ENCODE measurements around the gene TST.

Gene TST

GRCh38 chr22:37030560-37031281 lies 11.5 kb upstream of the TST start:
- TF ChIP-seq POLR2AphosphoS5 (IDR thresholded peaks at IDR 0.05; ENCODE audit: low read depth, low read length) = no peak
- no peak for TF ChIP-seq REST (IDR thresholded peaks at IDR 0.05; ENCODE audit: insufficient read depth in 1 of 2, low read depth in 2 of 2, low read length in 2 of 2)
- no peak for TF ChIP-seq FOXP2 (optimal IDR thresholded peaks at IDR 0.05; ENCODE audit: borderline replicate concordance, extremely low read depth, extremely low read length, insufficient read depth)
- TF ChIP-seq TAF1 (IDR thresholded peaks at IDR 0.05; ENCODE audit: borderline replicate concordance, insufficient read depth, low read length) = no peak
- no peak for TF ChIP-seq SIN3A (IDR thresholded peaks at IDR 0.05; ENCODE audit: borderline replicate concordance, insufficient read depth, low read length)

GRCh38 chr22:37028692-37029674 lies 9.7 kb upstream of the TST start:
- TF ChIP-seq POLR2AphosphoS5 (IDR thresholded peaks at IDR 0.05; ENCODE audit: low read depth, low read length) (no peak), FOXP2 (optimal IDR thresholded peaks at IDR 0.05; ENCODE audit: borderline replicate concordance, extremely low read depth, extremely low read length, insufficient read depth) (no peak), REST (IDR thresholded peaks at IDR 0.05; ENCODE audit: insufficient read depth in 1 of 2, low read depth in 2 of 2, low read length in 2 of 2) (no peak), TAF1 (IDR thresholded peaks at IDR 0.05; ENCODE audit: borderline replicate concordance, insufficient read depth, low read length) (no peak), SIN3A (IDR thresholded peaks at IDR 0.05; ENCODE audit: borderline replicate concordance, insufficient read depth, low read length) (no peak)

GRCh38 chr22:37027556-37027955 lies 8.3 kb upstream of the TST start:
- TF ChIP-seq FOXP2 (optimal IDR thresholded peaks at IDR 0.05; ENCODE audit: borderline replicate concordance, extremely low read depth, extremely low read length, insufficient read depth) = no peak
- no peak for TF ChIP-seq TAF1 (IDR thresholded peaks at IDR 0.05; ENCODE audit: borderline replicate concordance, insufficient read depth, low read length)
- no peak for TF ChIP-seq POLR2AphosphoS5 (IDR thresholded peaks at IDR 0.05; ENCODE audit: low read depth, low read length)
- TF ChIP-seq REST (IDR thresholded peaks at IDR 0.05; ENCODE audit: insufficient read depth in 1 of 2, low read depth in 2 of 2, low read length in 2 of 2) = no peak
- TF ChIP-seq SIN3A (IDR thresholded peaks at IDR 0.05; ENCODE audit: borderline replicate concordance, insufficient read depth, low read length) = no peak

- no peak for TF ChIP-seq FOXP2 (optimal IDR thresholded peaks at IDR 0.05; ENCODE audit: borderline replicate concordance, extremely low read depth, extremely low read length, insufficient read depth)
- TF ChIP-seq POLR2AphosphoS5 (IDR thresholded peaks at IDR 0.05; ENCODE audit: low read depth, low read length) = no peak
- no peak for TF ChIP-seq REST (IDR thresholded peaks at IDR 0.05; ENCODE audit: insufficient read depth in 1 of 2, low read depth in 2 of 2, low read length in 2 of 2)
- no peak for TF ChIP-seq TAF1 (IDR thresholded peaks at IDR 0.05; ENCODE audit: borderline replicate concordance, insufficient read depth, low read length)
- no peak for TF ChIP-seq SIN3A (IDR thresholded peaks at IDR 0.05; ENCODE audit: borderline replicate concordance, insufficient read depth, low read length)
Measured at GRCh38 chr22:37026325-37026724, 7.1 kb upstream of the TST start.
